HG02884 (cell line): ENCODE results near the gene NHSL1.

Source experiments
- ATAC-seq: cut with Tn5 transposase; IDR thresholded peaks from one replicate; pipeline ENCODE4 v1.9.1; 2021; ENCODE audit warnings: mild to moderate bottlenecking, moderate library complexity; ENCODE audit not compliant: unreplicated experiment

NHSL1 gene

DNA sequence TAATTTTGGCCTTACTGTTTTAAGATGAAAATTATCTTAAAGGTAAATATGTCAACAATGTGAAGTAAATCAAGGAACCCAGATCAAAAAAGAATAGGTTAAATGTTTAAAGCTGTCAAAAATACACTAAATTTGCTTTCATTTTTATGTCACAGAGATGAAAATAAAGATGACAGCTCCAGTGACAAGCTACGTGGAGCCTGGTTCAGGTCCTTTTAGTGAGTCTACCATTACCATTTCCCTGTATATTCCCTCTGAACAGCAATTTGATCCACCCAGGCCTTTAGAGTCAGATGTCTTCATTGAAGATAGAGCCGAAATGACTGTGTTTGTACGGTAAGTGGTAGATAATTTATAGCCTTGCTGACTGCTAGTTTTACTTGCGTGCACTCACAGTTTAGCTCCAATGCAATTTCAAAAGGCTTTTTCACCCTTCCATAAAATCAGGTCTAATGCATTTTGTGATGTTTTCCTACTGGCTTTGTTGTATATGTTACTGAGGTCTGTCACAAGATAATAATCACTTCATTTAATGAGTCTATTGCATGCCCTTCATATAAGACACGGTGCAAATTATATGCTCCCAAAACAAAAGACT, 93.4 kb downstream of the NHSL1 start:
- ATAC-seq: no peak

DNA sequence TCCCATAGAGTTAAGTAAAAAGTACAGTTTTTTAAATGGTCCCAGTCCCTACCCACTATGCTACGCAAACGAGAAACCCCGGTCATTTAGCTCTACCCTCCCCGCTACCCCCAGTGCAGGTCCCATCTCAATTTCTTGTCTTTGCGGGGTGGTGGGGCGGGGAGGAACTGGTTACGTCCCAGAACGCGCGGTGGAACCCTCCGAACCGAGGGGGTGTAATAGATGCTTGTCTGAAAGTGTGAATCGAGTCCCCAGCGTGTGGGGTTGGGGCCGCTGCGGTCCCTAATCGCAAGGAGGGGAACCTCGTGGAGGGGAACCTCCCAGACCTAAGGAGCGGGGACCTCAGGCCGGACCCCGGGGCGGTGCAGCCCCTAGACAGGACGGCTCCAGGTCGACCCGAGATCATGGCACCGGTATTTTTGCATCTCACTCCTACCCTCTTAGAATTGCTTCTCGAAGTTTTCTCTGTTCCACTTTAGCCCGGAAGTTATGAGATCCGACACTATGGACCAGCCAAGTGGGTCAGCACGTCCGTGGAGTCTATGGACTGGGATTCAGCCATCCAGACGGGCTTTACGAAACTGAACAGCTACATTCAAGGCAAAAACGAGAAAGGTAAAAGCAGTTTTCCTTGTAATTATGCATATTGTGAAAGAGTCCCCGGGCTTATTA, 94.5 kb downstream of the NHSL1 start:
- no peak for ATAC-seq

DNA sequence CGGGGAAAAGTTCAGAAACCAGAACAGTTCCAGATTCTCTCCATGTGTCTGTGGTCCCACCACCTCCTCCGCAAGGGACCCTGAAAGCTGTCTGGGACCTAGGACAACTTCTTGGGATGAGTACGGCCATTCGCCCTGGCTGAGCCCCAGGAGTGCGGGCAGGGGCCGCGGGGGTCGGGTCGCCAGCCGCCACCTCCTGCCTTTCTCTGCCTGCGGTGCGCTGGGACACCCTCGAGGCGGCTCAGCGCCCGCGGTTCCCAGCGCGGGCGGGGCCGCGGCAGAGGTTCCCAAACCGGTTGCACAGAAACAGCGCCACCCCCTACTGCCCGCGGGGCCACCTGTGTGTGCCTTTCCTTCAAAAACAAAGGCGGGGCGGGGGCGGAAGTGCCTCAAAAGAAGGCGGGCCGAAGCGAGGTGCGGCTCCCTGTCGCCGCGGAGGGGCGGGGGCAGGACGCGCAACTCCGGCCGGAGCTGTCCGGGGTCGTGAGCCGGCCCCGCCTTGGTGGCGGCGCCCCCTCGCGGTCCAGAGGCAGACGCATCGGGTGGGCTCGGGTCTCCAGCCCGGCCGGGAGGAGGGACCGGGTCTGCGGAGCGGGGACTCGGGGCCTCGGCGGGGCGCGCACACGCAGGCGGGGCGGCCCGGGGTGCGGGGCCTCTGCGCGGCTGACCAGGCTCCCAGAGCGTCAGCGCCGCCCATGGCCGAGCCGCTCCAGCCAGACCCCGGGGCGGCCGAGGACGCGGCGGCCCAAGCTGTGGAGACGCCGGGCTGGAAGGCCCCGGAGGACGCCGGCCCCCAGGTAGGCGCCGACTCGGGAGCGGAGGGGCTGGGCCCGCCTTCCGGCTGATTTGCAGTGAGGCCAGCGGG, 95.3 kb downstream of the NHSL1 start, which contains the start of gene HEBP2:
Gene HEBP2, plus strand, starts transcription at position 423 of the 865 bp plus-strand sequence. Its CDS starts 273 bp downstream, at position 696.
- ATAC-seq: peak; percentile 87

DNA sequence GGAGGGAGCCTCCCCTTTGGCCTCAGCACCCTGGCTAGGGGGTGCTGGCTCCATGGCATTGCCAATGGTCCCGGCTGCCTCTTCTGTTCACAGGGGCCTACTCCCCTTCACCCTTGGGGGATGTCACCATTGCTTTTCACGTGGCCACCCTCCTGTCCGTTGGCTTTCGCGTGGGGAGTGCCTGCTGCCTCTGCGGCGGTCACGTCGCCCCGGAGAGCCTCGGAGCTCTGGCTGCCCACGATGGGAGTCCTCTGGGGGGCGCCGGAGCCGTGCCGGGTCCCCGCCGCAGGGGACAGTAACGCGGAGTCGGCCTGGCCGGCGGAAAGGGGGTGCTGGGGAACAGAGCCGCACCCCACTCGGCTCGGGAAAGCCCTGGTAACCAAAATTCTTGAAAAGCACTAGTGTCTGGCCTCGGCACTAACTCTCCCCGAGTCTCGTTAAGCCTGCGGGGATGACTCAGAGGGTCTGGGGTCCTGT, 95.9 kb downstream of the NHSL1 start:
- peak; percentile 8 for ATAC-seq

DNA sequence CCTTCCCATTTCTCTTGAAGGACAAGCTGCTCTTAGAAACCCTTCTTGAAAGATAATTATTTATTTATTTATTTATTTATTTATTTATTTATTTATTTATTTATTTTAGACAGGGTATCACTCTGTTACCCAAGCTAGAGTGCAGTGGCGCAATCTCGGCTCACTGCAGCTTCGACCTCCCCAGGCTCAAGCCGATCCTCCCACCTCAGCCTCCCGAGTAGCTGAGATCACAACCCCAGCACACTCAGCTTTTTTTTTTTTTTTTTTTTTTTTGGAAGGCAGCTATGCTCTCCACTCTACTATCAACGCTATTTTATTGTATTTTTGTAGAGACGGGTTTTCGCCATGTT, 96.5 kb downstream of the NHSL1 start:
- no peak for ATAC-seq

DNA sequence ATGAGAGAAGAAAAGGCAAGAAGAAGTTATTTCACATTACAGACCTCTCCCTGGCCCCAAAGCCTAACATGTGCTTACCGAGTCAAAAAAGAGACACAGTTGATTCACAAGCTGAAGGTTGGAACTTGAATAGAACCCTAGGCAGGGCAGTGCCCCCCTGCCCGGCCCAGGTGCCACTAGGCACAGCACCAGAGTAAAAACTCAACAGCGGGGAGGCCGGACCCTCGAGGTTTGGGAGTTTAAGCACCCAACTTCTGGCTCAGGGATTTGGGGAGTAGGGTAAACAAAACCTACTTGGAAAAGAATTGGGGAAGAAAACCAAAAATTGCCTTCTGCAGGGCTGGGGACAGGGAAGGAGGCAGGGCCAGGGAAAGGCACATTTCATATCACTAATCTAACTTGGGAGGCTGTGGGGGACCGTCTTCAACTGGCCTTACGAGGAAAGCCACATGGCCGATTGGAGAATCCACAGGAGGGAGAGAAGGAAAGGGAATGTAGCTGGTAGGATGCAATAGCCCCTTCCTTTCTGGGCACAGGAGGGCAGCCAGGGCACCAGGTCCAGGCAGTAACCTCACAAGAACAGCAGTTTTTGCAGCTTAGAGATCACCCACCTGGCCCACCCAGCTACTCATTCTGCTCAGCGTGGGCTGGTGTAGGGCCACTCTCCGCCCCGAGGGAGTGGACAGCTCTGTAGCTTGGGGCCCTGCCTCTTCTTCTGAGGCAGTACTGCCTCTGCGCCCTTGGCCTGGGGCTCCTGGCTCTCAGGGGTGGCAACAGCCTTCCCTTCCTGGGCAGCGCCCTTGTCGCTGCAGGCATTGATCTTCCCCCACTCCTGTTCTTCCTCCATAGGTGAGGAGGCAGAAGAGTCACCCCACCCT, 97.1 kb downstream of the NHSL1 start:
- ATAC-seq: no peak

DNA sequence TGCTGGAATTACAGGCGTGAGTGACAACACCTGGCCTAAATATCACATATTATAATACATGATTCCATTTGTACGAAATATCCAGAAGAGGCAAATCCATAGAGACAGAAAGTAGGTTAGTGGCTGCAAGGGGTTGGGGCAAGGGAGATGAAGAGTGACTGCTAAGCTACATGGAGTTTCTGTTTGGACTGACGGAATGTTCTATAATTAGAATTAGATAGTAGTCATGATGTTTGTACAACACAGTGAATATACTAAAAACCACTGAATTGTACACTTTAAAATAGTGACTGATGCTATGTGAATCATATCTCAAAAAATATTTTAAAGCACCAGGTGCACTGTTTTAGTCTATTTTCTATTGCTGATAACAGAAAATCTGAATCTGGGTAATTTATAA, 99.0 kb downstream of the NHSL1 start:
- ATAC-seq: no peak

DNA sequence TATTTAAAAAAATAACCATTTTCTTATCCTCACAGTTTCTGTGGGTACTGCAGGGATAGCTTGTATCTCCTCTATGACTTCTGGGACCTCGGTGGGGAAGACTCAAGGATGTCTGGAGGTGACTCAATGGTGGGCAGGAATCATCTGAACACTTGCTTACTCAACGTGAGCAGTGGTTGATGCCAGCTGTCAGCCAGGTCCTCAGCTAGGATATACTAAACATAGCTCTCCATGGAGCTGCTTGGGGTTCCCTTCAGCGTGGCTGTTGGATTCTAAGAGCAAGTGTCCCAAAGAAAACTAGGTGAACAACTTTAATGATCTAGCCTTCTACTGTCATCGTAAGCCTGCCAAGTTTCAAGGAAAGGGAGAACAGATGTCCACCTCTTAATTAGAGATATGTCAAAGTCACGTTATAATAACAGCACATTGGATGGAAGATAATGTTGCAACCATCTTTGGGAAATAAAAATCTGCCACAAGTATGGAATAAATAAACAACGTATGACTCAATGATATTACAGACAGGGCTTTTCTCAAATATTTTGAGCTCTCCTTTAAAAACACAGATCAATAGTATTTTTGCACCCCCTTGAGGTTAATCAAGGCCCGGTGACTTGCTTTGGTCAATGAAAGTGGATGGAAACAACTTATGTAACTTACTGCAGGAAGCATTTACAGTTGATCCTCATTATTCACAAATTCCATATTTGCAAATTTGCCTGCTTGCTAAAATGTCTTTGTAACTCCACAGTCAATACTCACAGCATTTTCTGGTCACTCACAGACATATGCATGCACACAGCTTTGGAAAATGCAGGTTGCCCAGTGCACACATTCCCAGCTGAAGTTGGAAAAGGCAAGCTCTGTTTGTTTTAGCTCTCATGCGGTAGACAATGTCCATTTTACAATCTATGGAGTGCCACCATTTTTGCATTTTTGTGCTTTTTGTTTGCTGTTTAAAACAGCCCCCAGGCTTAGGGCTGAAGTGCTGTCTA, 101.9 kb downstream of the NHSL1 start:
- no peak for ATAC-seq

DNA sequence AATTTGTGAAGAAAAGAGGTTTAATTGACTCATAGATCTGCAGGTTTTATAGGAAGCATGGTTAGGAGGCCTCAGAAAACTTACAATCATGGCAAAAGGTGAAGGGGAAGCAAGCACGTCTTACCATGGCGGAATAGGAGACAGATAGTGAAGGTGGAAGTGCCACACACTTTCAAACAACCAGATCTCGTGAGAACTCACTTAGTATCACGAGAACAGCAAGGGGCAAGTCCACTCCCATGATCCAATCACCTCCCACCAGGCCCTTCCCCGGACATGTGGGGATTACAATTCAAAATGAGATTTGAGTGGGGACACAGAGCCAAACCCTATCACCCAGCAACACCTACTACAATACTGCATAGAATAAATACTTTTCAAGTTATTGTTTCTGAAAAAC, 102.6 kb downstream of the NHSL1 start:
- ATAC-seq: no peak

DNA sequence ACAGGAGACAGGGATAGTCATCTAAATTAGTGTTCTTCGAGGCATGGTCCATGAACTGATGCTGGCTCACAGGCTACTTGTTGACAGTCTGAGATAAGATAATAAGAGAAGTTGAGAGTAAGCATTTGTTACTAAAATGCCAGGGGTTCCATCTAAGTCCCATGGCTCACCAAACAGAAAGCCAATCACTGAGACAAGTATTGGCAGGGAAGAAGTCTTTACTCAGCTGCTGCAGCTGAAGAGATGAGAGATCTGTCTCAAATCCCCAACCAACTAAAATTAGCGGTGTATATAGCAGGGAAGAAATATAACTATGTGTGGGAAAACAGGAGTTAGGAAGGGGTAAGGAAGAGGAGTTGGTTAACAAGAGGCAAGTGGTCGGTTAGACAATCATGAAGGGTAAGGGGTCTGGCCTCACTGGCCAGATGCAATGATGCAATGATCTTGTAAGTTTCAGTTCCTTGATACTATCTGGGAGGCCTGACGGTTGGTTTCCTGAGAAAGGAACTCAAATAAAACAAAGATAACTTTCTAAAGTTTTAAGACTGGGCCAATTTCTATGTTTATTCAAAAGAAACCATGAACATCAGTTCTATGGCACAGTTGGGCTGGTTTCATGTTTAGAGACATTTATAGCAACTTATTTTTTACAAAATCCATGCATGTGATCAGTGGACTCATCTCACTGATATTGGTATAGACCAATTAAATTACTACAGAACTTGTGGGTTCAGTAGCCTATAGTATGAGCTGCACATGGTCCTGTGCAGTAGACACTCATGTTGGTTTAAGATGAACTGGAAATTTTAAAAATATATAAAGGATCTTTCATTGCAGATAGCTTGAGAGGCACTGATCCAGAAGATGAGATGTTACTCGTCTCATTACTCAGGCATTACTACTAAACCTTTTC, 105.2 kb downstream of the NHSL1 start:
- ATAC-seq: peak; percentile 60

DNA sequence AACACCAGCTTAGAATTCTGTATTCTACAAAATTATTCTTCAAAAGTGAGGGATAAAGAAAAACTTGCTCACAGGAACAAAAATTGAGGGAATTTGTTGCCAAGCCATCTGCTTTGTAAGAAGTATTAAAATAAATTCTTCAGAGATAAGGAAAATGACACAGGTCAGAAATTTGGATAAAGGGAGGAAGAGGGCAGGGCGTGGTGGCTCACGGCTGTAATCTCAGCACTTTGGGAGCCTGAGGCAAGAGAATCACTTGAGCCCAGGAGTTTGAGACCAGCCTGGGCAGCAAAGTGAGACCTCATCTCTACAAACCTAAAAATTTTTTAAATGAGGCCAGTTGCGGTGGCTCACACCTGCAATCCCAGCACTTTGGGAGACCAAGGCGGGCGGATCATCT, 109.7 kb downstream of the NHSL1 start:
- no peak for ATAC-seq

DNA sequence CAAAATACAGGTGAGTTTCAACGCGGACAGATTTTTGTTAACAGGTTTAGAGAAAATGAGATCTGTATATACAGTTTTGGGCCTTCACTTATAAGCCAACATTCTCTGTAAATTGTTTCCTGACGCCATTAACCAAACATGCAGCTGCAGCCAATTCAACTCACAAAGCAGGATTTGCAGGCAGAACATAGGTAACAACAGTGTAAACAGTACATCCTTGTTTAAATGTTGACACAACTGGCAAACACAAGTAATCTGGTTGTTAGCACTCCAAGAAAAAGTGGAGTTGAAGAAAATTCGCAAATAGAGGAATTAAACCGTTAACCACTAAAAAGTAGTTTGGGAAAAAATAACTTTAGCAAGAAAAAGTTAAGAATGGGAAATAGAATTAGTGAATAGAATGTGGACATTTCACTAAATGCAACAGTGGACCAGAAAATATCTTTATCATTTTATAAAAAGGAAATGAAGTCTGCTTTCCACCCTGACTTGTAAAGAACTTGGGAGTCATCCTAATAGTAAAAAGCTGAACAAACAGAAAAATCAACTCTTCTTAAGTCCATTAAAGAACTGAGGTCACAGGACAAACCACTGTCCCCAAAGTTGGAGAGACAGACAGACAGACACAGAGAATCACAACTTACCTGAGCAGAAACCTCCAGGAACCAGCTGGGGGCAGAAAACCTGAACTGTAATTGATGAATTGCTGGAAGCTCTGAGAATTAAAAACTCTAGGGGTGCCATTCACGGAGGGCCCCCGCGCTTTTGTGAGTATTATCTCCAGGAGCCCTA, 111.5 kb downstream of the NHSL1 start:
- ATAC-seq: no peak

DNA sequence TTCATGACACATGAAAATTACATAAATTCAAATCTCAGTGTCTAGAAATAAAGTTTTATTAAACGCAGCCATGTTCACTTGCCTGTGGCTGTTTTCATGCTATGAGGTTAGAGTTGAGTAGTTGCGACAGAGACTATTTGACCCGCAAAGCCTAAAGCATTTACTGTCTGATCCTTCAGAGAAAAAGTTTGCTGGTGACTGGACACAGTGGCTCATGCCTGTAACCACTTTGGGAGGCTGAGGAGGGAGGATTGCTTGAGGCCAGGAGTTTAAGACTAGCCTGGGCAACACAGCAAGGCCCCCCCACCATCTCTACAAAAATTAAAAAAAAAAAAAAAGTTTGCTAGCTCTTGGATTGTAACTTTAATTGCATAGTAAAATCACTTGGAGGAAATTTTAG, 112.4 kb downstream of the NHSL1 start:
- ATAC-seq: no peak

DNA sequence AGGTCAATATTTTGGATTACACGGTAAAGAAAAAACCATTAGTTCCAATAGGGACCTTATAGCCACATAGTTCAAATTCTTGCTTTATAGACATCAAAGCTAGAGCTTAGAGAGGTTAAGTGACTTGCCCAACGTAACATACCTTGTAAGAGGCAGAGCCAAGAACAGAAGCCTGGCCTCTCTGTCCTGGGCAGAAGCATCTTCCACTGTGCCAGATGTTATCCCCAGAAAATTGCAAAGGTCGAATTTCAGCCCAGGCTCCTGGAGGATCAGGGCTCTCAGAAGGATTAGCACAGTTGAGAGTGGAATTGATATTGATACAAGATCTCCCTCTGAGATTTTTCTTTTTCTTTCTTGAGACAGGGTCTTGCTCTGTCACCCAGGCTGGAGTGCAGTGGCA, 115.5 kb downstream of the NHSL1 start:
- no peak for ATAC-seq

DNA sequence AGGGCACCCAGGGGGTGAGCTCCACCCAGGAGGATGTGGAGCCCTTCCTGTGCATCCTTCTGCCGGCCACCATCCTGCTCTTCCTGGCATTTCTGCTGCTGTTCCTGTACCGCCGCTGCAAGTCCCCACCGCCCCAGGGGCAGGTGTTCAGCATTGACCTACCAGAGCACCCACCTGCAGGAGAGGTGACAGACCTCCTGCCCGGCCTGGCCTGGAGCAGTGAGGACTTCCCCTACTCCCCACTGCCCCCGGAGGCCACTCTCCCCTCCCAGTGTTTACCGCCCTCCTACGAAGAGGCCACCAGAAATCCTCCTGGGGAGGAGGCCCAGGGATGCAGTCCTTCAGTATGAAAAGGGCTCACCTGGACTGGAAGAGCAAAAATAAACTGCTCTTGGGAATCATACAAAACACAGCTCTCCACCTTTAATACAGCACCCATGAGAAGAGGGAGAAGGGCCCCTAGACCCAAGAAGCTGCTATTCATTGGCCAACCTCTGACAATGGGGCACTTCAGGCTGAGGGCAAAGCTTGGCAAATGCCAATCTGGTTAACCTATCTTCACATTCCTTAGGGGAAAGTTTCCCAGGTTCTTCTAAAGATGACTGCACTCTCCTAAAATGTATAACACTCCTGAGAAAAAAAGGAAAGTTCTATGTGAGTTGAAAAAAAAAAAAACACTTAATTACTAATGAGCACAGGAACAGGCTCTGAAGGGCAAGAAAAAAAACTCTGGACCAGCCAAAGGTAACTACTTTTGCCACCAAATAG, 116.6 kb downstream of the NHSL1 start:
- ATAC-seq: no peak

DNA sequence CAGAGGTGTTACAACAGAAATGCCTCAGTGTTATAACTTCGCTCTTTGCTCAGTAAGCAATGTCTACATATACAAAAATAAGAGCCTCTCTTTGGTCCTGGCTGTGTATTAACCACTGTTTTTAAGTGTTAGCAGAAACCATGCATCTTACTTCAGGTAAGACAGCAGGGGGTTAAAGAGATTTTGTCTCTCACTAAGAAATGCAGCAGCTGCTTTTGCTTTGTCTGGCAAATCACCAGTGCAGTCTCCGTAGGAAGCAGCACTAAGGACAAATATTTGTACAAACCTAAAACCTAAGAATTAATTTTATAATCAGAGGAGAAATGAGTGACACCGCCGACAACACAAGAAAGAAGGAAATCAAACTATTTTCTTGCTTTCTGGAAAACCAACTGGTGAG, 120.8 kb downstream of the NHSL1 start:
- ATAC-seq: no peak

DNA sequence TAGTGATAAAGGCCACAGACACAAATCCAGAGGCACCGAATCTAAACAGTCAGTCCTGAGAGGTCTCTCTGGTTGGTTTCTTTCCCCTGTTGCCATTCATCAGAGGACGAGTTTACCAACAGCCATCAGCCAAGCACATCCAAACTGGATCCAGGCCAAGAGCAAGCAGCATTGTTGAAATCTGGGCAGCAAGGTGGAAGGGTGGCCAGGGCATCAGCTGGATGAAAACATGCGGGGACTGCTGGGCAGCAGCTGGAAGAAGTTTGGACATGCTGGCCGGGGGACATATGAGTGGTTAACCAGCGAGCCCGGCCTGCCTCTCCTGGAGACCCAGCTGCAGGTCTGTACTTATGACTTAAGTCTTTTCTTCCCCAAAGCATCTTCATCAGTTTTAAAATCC, 121.5 kb downstream of the NHSL1 start, which contains the start of gene SMIM28:
Gene SMIM28, plus strand, starts transcription at position 62 of the 400 bp plus-strand sequence. Its CDS starts 168 bp downstream, at position 230.
- ATAC-seq: no peak
